ENCODE measurements around the gene SRGAP3. TPM values are rescaled to one million over a fixed set of nuclear protein-coding genes. Genes with fewer than 3 reads are reported as not detected.

SRGAP3 gene
- total RNA-seq, 1 experiment from 2014 or later, result 5.3 TPM

GRCh38 chr3:9047452-9048346 lies 201.7 kb downstream of the SRGAP3 start:
- DNase-seq, result no peak
- Histone ChIP-seq H3K27me3 (ENCODE audit: control insufficient read depth, insufficient read depth, low read length) (no peaks in the 10 kb centered on the region), H3K4me3 (ENCODE audit: insufficient read depth, low read depth, low read length) (no peak overlapping the region), H3K36me3 (replicated peaks; ENCODE audit: control insufficient read depth, insufficient read depth, low read length) (no peaks in the 10 kb centered on the region)

DNA sequence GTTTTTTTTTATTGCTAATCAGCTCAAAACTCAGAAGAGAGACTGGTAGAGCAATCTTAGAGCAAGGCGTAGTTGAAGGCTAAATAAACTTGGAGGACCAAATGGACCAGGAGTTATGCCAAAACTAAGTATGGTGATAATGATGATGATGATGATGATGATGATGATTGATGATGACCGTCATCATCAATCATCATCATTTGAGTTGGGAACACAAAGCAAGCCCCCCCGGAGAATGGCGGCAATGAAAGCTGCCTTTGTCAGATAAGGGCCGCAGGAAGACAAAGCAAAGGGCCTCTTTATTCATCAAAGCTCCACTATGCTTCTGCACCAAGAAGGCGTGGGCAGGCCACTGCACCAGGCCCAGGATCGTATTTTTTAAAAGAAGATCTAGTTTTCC lies 204.1 kb downstream of the SRGAP3 start:
- Histone ChIP-seq H3K4me3 (ENCODE audit: insufficient read depth, low read depth, low read length) (no peak overlapping the region), H3K27me3 (ENCODE audit: control insufficient read depth, insufficient read depth, low read length) (no peaks in the 10 kb centered on the region)
- DNase-seq, result no peak

GRCh38 chr3:9043063-9043462 lies 206.4 kb downstream of the SRGAP3 start:
- H3K4me3 ChIP-seq (ENCODE audit: insufficient read depth, low read depth, low read length), result no peak overlapping the region
- no peak for DNase-seq
- no peaks in the 10 kb centered on the region for H3K36me3 ChIP-seq (replicated peaks; ENCODE audit: control insufficient read depth, insufficient read depth, low read length)
- no peaks in the 10 kb centered on the region; the same call in 1 of the 2 replicates for H3K27me3 ChIP-seq (ENCODE audit: control insufficient read depth, insufficient read depth, low read length)

More for the DNA sequence above, 204.1 kb downstream of the SRGAP3 start:
- H3K36me3 ChIP-seq (replicated peaks; ENCODE audit: control insufficient read depth, insufficient read depth, low read length), result no peaks in the 10 kb centered on the region

DNA sequence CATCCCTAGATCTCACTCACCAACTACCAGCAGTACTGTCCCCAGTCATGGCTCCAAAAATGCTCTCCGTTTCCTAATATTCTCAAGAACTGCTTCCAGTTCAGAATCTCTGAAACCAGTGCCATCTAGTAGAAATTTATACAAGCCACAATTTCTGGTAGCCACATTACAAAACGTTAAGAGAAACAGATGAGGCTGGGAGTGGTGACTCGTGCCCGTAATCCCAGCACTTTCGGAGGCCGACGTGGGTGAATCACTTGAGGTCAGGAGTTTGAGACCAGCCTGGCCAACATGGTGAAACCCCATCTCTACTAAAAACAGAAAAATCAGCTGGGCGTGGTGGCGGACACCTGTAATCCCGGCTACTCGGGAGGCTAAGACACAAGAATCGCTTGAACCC lies 207.8 kb downstream of the SRGAP3 start:
- H3K36me3 ChIP-seq (replicated peaks; ENCODE audit: control insufficient read depth, insufficient read depth, low read length), result no peaks in the 10 kb centered on the region
- DNase-seq, result no peak
- H3K27me3 ChIP-seq (ENCODE audit: control insufficient read depth, insufficient read depth, low read length), result no peaks in the 10 kb centered on the region; the same call in 1 of the 2 replicates
- H3K4me3 ChIP-seq (ENCODE audit: insufficient read depth, low read depth, low read length), result no peak overlapping the region

GRCh38 chr3:9040996-9041395 lies 208.4 kb downstream of the SRGAP3 start:
- no peaks in the 10 kb centered on the region for H3K36me3 ChIP-seq (replicated peaks; ENCODE audit: control insufficient read depth, insufficient read depth, low read length)
- no peak for DNase-seq
- H3K27me3 ChIP-seq (ENCODE audit: control insufficient read depth, insufficient read depth, low read length), result no peaks in the 10 kb centered on the region; the same call in 1 of the 2 replicates
- no peak overlapping the region for H3K4me3 ChIP-seq (ENCODE audit: insufficient read depth, low read depth, low read length)

DNA sequence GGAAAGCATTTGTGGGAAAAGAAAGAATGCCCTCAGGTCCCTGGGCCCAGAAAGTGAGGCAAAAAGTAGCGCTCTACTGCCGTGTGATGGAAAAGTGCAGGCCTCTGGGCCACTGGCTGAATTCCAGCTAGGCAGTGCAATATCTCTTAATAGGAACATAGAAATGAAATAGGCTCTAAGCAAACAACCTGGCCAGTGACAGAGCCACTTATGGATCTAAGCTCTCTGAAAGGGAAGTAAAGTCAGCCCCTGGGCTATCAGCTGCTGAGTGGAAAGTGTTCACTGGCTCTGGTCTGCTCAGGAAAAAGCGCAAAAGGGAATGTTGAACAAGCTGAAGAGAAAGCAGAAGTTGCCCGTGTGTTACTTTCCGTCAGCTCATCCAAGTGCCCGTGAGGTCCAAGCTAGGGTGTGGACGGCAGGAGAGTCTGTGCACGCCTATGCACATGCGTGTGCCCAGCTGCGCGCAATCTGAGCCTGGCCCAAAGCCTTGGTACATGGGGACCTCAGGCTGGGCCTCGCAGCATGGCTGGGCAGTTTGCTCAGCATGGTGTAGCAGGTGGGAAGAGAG lies 212.2 kb downstream of the SRGAP3 start:
- Histone ChIP-seq H3K27me3 (ENCODE audit: control insufficient read depth, insufficient read depth, low read length) (no peaks in the 10 kb centered on the region; the same call in 1 of the 2 replicates), H3K36me3 (replicated peaks; ENCODE audit: control insufficient read depth, insufficient read depth, low read length) (no peaks in the 10 kb centered on the region), H3K4me3 (ENCODE audit: insufficient read depth, low read depth, low read length) (no peak overlapping the region)
- no peak for DNase-seq

- Histone ChIP-seq H3K4me3 (ENCODE audit: insufficient read depth, low read depth, low read length) (no peak overlapping the region), H3K36me3 (replicated peaks; ENCODE audit: control insufficient read depth, insufficient read depth, low read length) (no peaks in the 10 kb centered on the region), H3K27me3 (ENCODE audit: control insufficient read depth, insufficient read depth, low read length) (no peaks in the 10 kb centered on the region; the same call in 1 of the 2 replicates)
- no peak for DNase-seq
Measured at GRCh38 chr3:9036404-9037131, 212.9 kb downstream of the SRGAP3 start.

- DNase-seq, result no peak
- Histone ChIP-seq H3K36me3 (replicated peaks; ENCODE audit: control insufficient read depth, insufficient read depth, low read length) (no peaks in the 10 kb centered on the region), H3K4me3 (ENCODE audit: insufficient read depth, low read depth, low read length) (no peak overlapping the region), H3K27me3 (ENCODE audit: control insufficient read depth, insufficient read depth, low read length) (no peaks in the 10 kb centered on the region; the same call in 1 of the 2 replicates)
Measured at GRCh38 chr3:9035961-9036360, 213.5 kb downstream of the SRGAP3 start.

- no peak overlapping the region for H3K4me3 ChIP-seq (ENCODE audit: insufficient read depth, low read depth, low read length)
- H3K36me3 ChIP-seq (replicated peaks; ENCODE audit: control insufficient read depth, insufficient read depth, low read length), result no peaks in the 10 kb centered on the region
- no peak for DNase-seq
- no peaks in the 10 kb centered on the region; the same call in 1 of the 2 replicates for H3K27me3 ChIP-seq (ENCODE audit: control insufficient read depth, insufficient read depth, low read length)
Measured at GRCh38 chr3:9035473-9035872, 214.0 kb downstream of the SRGAP3 start.

GRCh38 chr3:9033867-9034266 lies 215.6 kb downstream of the SRGAP3 start:
- no peak for DNase-seq
- Histone ChIP-seq H3K36me3 (replicated peaks; ENCODE audit: control insufficient read depth, insufficient read depth, low read length) (no peaks in the 10 kb centered on the region), H3K4me3 (ENCODE audit: insufficient read depth, low read depth, low read length) (no peak overlapping the region)

GRCh38 chr3:9032231-9032777 lies 217.1 kb downstream of the SRGAP3 start:
- H3K4me3 ChIP-seq (ENCODE audit: insufficient read depth, low read depth, low read length), result no peak overlapping the region
- H3K27me3 ChIP-seq (ENCODE audit: control insufficient read depth, insufficient read depth, low read length), result no peaks in the 10 kb centered on the region; the same call in 1 of the 2 replicates
- H3K36me3 ChIP-seq (replicated peaks; ENCODE audit: control insufficient read depth, insufficient read depth, low read length), result no peaks in the 10 kb centered on the region
- no peak for DNase-seq

More at GRCh38 chr3:9033867-9034266, 215.6 kb downstream of the SRGAP3 start:
- H3K27me3 ChIP-seq (ENCODE audit: control insufficient read depth, insufficient read depth, low read length), result no peaks in the 10 kb centered on the region; the same call in 1 of the 2 replicates

DNA sequence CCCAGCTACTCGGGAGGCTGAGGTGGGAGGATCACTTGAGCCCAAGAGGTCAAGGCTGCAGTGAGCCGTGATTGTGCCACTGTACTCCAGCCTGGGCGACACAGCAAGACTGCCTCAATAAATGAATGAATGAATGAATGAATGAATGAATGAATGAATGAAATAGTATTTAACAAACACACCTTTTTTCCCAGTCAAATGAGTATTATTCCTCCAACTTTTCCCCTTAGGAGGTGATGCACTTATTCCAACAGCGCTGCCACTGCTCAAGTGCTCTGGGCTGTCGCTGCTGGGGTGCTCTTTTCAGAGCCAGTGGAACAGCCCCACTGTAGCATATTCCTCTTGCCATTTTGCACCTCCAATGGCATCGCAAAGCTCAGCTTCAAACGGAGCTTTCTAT lies 219.4 kb downstream of the SRGAP3 start:
- H3K4me3 ChIP-seq (ENCODE audit: insufficient read depth, low read depth, low read length), result no peak overlapping the region
- H3K36me3 ChIP-seq (replicated peaks; ENCODE audit: control insufficient read depth, insufficient read depth, low read length), result no peaks in the 10 kb centered on the region
- no peaks in the 10 kb centered on the region; the same call in 1 of the 2 replicates for H3K27me3 ChIP-seq (ENCODE audit: control insufficient read depth, insufficient read depth, low read length)
- no peak for DNase-seq

DNA sequence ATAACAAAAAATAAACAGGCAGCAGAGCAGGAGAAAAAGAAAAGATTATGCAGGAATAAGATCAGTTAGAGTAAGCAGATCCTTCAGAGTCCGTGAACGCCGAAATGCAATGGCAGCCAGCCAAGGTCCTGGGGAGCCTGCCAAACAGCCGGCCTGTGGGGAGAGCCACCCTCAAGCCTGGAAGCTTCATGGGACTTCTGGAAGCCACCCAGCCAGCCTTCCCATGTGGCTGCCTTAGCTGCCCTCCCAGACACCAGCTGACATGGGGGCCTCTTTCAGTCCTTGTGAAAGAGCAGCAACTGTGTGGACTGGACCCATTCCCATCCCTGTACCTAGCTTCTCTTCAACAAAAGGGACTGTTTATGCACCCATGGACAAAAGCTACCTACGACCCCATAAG lies 221.3 kb downstream of the SRGAP3 start:
- Histone ChIP-seq H3K4me3 (ENCODE audit: insufficient read depth, low read depth, low read length) (no peak overlapping the region), H3K36me3 (replicated peaks; ENCODE audit: control insufficient read depth, insufficient read depth, low read length) (no peaks in the 10 kb centered on the region), H3K27me3 (ENCODE audit: control insufficient read depth, insufficient read depth, low read length) (no peaks in the 10 kb centered on the region; the same call in 1 of the 2 replicates)
- no peak for DNase-seq

DNA sequence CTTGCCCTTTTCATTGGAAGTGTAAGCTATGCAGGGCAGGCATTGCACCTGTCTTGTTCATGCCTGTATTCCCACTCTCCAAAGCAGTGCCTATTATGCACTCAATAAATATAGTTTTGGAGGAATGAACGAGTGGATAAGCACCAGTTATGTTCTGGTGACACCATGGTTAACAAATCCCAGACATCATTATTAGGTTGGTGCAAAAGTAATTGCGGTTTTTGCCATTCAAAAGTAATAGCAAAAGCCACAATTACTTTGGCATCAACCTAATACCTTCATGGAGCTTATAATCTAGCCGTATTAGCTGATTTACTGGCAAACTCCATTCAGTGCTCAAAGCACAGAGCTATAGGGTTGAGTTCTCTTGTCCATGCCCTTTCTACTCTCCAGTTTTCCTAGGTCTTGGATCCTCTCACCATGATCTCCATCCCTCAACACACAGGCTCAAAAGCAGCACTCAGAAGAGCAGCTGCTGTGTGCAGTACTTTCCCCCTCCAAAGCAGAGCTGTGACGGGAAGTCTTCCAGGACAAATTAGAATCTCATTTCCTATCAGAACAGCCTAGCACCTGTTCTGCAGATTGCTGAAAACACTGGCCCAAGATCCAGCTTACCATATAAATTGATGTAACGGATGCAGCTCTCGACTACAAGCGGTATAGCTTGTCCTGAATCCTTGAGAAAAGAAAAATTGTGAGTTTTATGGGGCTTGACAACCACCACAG lies 223.0 kb downstream of the SRGAP3 start:
- Histone ChIP-seq H3K27me3 (ENCODE audit: control insufficient read depth, insufficient read depth, low read length) (no peaks in the 10 kb centered on the region), H3K36me3 (replicated peaks; ENCODE audit: control insufficient read depth, insufficient read depth, low read length) (no peaks in the 10 kb centered on the region), H3K4me3 (ENCODE audit: insufficient read depth, low read depth, low read length) (no peak overlapping the region)
- no peak for DNase-seq

Measured in H7 (cell line).